GM21717 (cell line): ENCODE measurements around the gene DEFB131A.
"Not testable (repeated sequence)": the region's sequence is repeated elsewhere in the genome, so short reads cannot be mapped to it uniquely, and the experiment has no call there.

Experiments
- ATAC-seq: cut with Tn5 transposase; IDR thresholded peaks from one replicate; pipeline ENCODE4 v1.9.1; 2021; ENCODE audit warnings: mild to moderate bottlenecking, moderate library complexity; ENCODE audit not compliant: unreplicated experiment

The DEFB131A gene

DNA sequence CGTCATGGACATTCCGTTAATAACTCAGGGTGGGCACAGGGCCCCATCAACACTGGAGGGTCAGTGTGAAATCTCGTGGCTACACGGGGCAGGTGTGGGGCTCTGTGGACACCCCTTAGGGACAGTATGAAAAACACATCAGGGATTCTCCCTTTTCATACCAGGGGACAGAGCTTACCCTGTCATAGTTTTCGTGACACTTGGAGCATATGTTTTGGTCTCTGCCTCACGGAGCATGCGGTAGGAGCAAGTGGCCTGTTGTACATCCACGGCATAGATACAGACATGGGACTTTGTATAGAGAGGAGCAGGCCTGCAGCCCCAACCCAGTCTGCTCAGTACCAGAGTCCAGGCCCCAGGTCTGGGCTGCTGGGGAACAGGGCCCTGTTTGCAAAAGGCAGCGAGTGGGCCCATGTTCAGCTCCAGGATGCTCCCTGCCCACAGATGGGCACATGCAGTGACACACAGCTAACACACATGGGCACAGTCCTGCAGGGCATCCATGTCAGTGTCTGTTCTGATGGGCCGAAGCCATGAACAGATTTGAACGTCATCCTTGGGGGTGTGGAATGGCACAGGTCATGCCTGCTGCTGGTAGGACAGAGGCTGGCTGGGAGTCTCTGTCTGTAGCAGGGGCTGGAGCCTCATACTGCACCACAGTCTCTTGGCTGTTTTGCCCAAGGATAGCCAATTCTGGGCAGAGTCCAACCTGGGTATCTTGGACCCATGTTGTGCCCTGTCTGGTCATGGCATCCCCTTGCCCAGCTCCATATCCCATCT lies 50.2 kb downstream of the DEFB131A start:
- not testable (repeated sequence) for ATAC-seq

- not testable (repeated sequence) for ATAC-seq
These were observed 51.2 kb downstream of the DEFB131A start for GRCh38 chr4:9495443-9495842.

DNA sequence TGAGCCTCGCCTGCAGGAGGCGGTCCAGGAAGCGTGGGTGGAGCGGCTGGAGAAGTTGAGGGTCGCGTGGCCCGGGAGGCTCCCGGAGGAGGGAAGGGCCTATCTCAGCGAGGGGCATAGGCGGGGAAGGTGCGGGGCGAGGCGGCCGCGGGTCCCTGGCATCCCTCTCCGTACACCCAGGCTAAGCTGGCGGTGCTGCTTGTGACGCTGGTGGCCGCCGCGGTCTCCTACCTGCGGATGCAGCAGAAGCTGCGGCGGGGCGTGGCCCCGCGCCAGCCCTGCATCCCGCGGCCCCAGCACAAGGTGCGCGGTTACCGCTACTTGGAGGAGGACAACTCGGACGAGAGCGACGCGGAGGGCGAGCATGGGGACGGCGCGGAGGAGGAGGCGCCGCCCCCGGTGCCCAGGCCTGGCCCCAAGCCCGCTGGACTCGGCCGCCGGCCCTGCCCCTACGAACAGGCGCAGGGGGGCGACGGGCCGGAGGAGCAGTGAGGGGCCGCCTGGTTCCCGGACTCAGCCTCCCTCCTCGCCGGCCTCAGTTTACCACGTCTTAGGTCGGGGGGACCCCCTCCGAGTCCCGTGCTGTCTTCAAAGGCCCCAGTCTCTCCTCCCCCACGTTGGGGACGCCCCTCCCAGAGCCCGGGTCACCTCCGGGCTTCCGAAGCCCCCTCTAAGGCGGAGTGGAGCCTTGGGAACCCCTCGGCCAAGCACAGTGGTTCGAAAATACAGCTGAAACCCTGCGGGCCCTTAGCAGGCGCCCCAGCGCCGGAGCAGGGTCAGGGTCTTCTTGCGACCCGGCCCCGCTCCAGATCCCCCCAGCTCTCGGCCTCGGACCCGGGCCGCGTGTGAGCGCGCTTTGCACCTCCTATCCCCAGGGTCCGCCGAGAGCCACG lies 53.6 kb downstream of the DEFB131A start:
- not testable (repeated sequence) for ATAC-seq

DNA sequence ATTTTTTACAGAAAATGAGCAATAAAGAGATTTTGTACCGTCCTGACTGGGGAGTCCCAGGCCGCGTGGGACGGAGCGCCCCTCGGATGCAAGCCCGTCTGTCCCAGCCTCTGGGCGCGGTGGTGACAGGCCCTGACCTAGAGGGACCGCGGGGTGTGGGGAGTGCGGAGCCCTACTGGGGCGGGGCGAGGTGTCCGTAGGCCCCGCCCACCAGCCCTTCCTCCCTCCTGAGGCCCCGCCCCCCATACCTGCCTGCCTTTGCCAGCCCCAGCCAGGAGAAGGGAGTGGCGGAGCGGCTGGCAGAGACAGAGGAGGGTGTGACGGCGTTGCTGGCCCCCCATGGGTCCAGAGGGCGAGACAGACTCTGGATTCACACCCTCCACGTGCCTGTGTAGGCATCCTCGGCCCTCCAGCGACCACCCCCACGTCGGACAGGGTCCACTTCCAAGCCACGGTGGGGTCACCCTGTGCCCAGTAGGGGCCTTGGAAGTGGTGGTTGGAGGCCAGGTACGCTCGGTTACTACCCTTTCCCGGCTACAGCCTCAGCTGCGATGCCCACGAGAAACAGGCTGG lies 54.3 kb downstream of the DEFB131A start:
- ATAC-seq = not testable (repeated sequence)

GRCh38 chr4:9499974-9500487 lies 55.8 kb downstream of the DEFB131A start:
- not testable (repeated sequence) for ATAC-seq
